Bladder microvascular endothelial cell (primary cell): ENCODE results near the gene CT47C1. TPM values are rescaled to one million over a fixed set of nuclear protein-coding genes. Genes with fewer than 3 reads are reported as not detected.

Experiments used
- total RNA-seq: library from RNA; depleted of rRNA; stranded (reverse); fragments of >200 nt; gene quantifications from 2 replicates; pipeline ENCODE4 v1.2.3, GENCODE V29; 2014

CT47C1 gene
- total RNA-seq: not detected in 2 replicates

DNA sequence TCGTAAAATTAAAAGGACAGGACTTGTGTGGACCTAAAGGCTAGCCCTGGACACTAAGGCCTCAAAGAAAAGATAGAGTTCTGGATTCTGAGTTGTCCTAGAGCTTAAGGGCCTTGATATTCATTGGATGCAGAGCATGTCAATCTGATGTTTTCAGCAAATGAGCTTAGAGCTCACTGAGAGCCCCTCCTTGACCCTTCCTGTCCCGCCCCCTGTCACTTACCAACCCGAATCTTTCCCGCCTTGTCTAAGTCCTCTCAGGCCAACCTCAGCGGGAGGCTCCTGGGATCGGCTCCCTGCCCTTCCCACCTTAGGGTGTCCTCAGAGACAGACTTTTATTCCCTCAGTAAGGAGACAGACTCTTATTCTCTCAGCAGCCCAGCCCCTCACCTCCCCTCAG is at the start of gene CT47C1:
Gene CT47C1 (plus strand): TSS at position 250 of the 400 bp plus-strand sequence. CDS start 233 bp downstream, outside the sequence.

Other genes with a start within 250 kb of the CT47C1 start
- gene ZCCHC12, start 249.2 kb upstream of the CT47C1 start, total RNA-seq: not detected in 2 replicates
- gene LONRF3, start 98.4 kb upstream of the CT47C1 start, total RNA-seq: 2.3 and 26.2 TPM in 2 replicates
- gene KIAA1210, start 54.8 kb downstream of the CT47C1 start, total RNA-seq: not detected in 2 replicates
- gene PGRMC1, start 163.3 kb downstream of the CT47C1 start, total RNA-seq: 80.7 and 88.4 TPM in 2 replicates